ENCODE data around the gene CNTNAP5.

CNTNAP5 gene

GRCh38 chr2:124159166-124159565 lies 134.1 kb downstream of the CNTNAP5 start:
- DNase-seq (ENCODE audit: low read depth), result no peak

GRCh38 chr2:124161542-124161941 lies 136.5 kb downstream of the CNTNAP5 start:
- DNase-seq (ENCODE audit: low read depth), result no peak

- no peak for DNase-seq (ENCODE audit: low read depth)
Measured at GRCh38 chr2:124162256-124162655, 137.2 kb downstream of the CNTNAP5 start.

GRCh38 chr2:124163840-124164239 lies 138.8 kb downstream of the CNTNAP5 start:
- no peak for DNase-seq (ENCODE audit: low read depth)

- DNase-seq (ENCODE audit: low read depth), result no peak
Measured at GRCh38 chr2:124165698-124166097, 140.6 kb downstream of the CNTNAP5 start.

GRCh38 chr2:124171472-124172063 lies 146.5 kb downstream of the CNTNAP5 start:
- DNase-seq (ENCODE audit: low read depth), result no peak

- no peak for DNase-seq (ENCODE audit: low read depth)
Measured at GRCh38 chr2:124178719-124179118, 153.6 kb downstream of the CNTNAP5 start.

GRCh38 chr2:124180635-124181034 lies 155.5 kb downstream of the CNTNAP5 start:
- DNase-seq (ENCODE audit: low read depth), result no peak

GRCh38 chr2:124186801-124187200 lies 161.7 kb downstream of the CNTNAP5 start:
- no peak for DNase-seq (ENCODE audit: low read depth)

- no peak for DNase-seq (ENCODE audit: low read depth)
Measured at GRCh38 chr2:124187948-124188347, 162.9 kb downstream of the CNTNAP5 start.

- DNase-seq (ENCODE audit: low read depth), result no peak
Measured at GRCh38 chr2:124193706-124194105, 168.6 kb downstream of the CNTNAP5 start.

GRCh38 chr2:124201713-124202112 lies 176.6 kb downstream of the CNTNAP5 start:
- no peak for DNase-seq (ENCODE audit: low read depth)

GRCh38 chr2:124209441-124209840 lies 184.4 kb downstream of the CNTNAP5 start:
- no peak for DNase-seq (ENCODE audit: low read depth)

- DNase-seq (ENCODE audit: low read depth), result no peak
Measured at GRCh38 chr2:124211461-124211860, 186.4 kb downstream of the CNTNAP5 start.

- DNase-seq (ENCODE audit: low read depth), result no peak
Measured at GRCh38 chr2:124213977-124214587, 189.0 kb downstream of the CNTNAP5 start.

- no peak for DNase-seq (ENCODE audit: low read depth)
Measured at GRCh38 chr2:124246170-124246569, 221.1 kb downstream of the CNTNAP5 start.

GRCh38 chr2:124248386-124248785 lies 223.3 kb downstream of the CNTNAP5 start:
- no peak for DNase-seq (ENCODE audit: low read depth)

GRCh38 chr2:124250433-124250832 lies 225.3 kb downstream of the CNTNAP5 start:
- DNase-seq (ENCODE audit: low read depth), result no peak

- peak; percentile 25 for DNase-seq (ENCODE audit: low read depth)
Measured at GRCh38 chr2:124254621-124255020, 229.5 kb downstream of the CNTNAP5 start.

GRCh38 chr2:124257120-124257519 lies 232.0 kb downstream of the CNTNAP5 start:
- no peak for DNase-seq (ENCODE audit: low read depth)

- DNase-seq (ENCODE audit: low read depth), result peak; percentile 39
Measured at GRCh38 chr2:124258140-124258880, 233.2 kb downstream of the CNTNAP5 start.

GRCh38 chr2:124261456-124261855 lies 236.4 kb downstream of the CNTNAP5 start:
- no peak for DNase-seq (ENCODE audit: low read depth)

GRCh38 chr2:124264551-124265091 lies 239.5 kb downstream of the CNTNAP5 start:
- no peak for DNase-seq (ENCODE audit: low read depth)

Measured in stromal cell of bone marrow (primary cell).